ENCODE results near the gene USP32. TPM values are rescaled to one million over a fixed set of nuclear protein-coding genes. Genes with fewer than 3 reads are reported as not detected.

USP32 gene
- total RNA-seq, 1 experiment from 2014 or later: 62.9 TPM

DNA sequence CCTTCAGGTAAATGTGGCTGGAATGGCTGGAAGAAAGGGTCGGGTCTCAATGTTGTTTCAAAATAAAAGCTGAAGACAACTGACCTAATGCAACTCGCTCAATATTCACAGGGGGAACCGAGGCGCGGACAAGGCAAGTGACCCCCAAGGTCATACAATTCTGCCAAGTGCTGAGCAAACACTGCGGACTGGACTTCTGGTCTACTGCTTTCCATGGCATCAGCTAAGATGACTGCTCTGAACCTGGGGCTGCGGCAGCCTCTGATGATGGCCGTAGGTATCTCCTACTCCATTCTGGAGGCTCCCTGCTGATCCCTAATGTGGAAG is 220.2 kb downstream of the USP32 start:
- BruUV-seq (replicated peaks): no TSS peak
- Mint-ChIP-seq H3K27me3 (ENCODE audit: insufficient read depth, unreplicated experiment) (no peaks in the 10 kb centered on the region), H3K4me3 (ENCODE audit: unreplicated experiment) (no peak overlapping the region), H3K36me3 (ENCODE audit: insufficient read depth, unreplicated experiment) (peaks cover 10% of the 10 kb centered on the region), H3K27ac (ENCODE audit: low read depth, unreplicated experiment) (no peak overlapping the region), H3K9me3 (ENCODE audit: unreplicated experiment) (no peaks in the 10 kb centered on the region), H3K4me1 (ENCODE audit: insufficient read depth, unreplicated experiment) (peaks cover 8% of the 10 kb centered on the region)
- CTCF ChIA-PET: interaction anchor here (1.2 to 1.5 kb wide), 2 partner anchors 29 to 60 kb away, joined by 3 read pairs; no protein-coding TSS in a partner anchor
- intact Hi-C loops (cut with micrococcal nuclease): no loop called here
- no peak for DNase-seq (ENCODE audit: unreplicated experiment)
- POLR2A ChIA-PET: interaction anchor here (1.5 kb wide), 1 partner anchor 8 kb away, joined by 3 read pairs; no protein-coding TSS in a partner anchor
- TF ChIP-seq, protein P1, sequence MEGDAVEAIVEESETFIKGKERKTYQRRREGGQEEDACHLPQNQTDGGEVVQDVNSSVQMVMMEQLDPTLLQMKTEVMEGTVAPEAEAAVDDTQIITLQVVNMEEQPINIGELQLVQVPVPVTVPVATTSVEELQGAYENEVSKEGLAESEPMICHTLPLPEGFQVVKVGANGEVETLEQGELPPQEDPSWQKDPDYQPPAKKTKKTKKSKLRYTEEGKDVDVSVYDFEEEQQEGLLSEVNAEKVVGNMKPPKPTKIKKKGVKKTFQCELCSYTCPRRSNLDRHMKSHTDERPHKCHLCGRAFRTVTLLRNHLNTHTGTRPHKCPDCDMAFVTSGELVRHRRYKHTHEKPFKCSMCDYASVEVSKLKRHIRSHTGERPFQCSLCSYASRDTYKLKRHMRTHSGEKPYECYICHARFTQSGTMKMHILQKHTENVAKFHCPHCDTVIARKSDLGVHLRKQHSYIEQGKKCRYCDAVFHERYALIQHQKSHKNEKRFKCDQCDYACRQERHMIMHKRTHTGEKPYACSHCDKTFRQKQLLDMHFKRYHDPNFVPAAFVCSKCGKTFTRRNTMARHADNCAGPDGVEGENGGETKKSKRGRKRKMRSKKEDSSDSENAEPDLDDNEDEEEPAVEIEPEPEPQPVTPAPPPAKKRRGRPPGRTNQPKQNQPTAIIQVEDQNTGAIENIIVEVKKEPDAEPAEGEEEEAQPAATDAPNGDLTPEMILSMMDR (IDR thresholded peaks at IDR 0.05; ENCODE audit: unreplicated experiment): no peak

DNA sequence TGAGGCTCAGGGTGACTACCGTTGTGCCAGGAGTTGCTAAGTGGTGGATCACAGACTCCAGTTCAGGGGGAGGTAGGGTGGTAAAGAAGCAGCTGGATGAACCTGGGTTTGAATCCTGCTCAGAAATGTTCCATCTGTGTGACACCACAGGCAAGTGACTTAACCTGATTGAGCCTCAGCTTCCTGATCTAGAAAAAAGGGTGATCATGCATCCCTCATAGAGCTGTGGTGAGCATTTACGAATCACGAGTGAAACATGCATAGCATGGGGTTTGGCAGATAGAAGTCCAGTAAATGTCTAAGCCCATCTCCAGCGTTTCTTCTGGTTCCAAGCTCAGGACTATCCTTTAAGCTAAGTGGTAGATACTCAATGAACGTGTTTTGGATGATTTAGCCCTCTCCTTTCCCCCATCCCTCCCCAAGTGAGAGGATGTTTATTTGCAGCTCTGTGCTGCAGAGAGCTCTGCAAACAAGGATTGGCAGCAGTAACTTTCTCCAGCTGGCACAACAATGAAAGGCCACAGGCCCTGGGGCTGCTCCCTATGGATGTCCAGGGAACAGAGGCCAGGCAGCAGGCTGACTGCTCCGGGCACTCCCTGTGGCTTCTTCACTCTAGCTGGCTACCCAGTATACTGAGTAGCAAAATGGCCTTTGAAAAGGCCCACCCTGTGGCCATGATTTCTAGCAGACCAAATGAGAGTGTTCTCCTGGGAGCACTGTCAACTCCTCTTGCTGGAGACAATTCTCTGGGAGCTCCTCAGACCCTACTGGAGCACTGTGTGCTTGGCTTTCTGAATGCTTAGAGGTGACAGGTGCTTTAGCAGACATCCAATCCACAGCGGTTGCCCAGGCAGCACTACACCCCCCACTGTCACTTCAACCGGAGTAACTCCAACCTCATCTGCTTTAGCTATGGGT is 220.8 kb downstream of the USP32 start:
- Mint-ChIP-seq H3K27me3 (ENCODE audit: insufficient read depth, unreplicated experiment) (no peaks in the 10 kb centered on the region), H3K4me3 (ENCODE audit: unreplicated experiment) (no peak overlapping the region), H3K36me3 (ENCODE audit: insufficient read depth, unreplicated experiment) (peaks cover 5% of the 10 kb centered on the region), H3K27ac (ENCODE audit: low read depth, unreplicated experiment) (no peak overlapping the region), H3K9me3 (ENCODE audit: unreplicated experiment) (no peaks in the 10 kb centered on the region), H3K4me1 (ENCODE audit: insufficient read depth, unreplicated experiment) (peaks cover 8% of the 10 kb centered on the region)
- no peak for DNase-seq (ENCODE audit: unreplicated experiment)
- BruUV-seq (replicated peaks): no TSS peak
- POLR2A ChIA-PET: interaction anchor here (1.1 to 1.5 kb wide), 2 partner anchors 8 to 17 kb away, joined by 3 read pairs; no protein-coding TSS in a partner anchor
- CTCF ChIA-PET: interaction anchor here (0.6 to 1.5 kb wide), 4 partner anchors 9 to 61 kb away, joined by 3 read pairs; no protein-coding TSS in a partner anchor
- TF ChIP-seq, protein P1 (IDR thresholded peaks at IDR 0.05; ENCODE audit: unreplicated experiment): no peak
- intact Hi-C loops (cut with micrococcal nuclease): no loop called here

DNA sequence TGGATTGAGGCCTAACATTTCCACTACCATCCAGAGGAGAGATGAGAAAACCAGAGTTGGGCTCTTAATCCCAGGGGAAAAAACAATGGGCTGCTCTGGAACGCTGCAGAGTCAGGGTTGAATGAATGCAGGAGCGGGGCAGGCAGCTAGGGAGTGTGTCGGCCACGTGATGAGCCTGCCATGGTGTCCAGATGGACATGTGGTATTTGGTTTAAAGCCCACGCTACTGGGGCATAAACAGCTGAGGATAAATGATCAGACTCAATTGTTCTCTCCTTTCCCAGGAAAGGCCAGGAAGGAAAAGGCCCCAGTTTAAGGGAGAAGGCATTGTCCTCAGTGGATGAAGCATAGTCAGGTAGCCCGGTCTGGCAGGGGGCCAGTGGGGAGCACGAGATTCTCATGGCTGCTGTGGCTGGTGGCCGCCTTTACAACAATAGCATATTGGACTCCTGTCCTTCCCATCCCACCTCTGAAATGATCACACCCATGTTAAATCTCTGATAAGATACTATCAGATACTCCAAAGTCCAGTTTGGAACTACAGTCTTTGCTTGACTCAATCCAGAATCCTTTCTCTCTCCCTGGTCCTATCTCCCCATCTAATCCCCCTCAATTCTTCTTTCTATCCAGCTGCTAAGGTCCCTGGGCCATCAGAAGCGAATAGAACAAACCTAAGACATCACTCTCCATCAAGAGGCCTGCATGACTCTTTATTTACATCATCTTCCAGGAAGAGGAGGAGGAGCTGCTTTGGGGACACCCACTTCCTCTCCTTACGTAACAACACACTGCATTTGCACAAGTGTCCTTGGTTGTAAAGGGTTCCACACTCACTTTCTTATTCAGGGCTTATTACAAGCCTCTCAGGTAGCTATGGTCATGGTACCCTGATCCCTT is 221.8 kb downstream of the USP32 start:
- peak; percentile 63 for DNase-seq (ENCODE audit: unreplicated experiment)
- no peak overlapping the region for H3K27ac Mint-ChIP-seq (ENCODE audit: low read depth, unreplicated experiment)
- no peaks in the 10 kb centered on the region for H3K9me3 Mint-ChIP-seq (ENCODE audit: unreplicated experiment)
- no TSS peak for BruUV-seq (replicated peaks)
- ChIA-PET CTCF (interaction anchor here (0.6 kb wide), 1 partner anchor 54 kb away, joined by 3 read pairs; no protein-coding TSS in a partner anchor), POLR2A (interaction anchor here (1.1 to 1.5 kb wide), 2 partner anchors 9 to 16 kb away, joined by 3 read pairs; no protein-coding TSS in a partner anchor)
- peaks cover 8% of the 10 kb centered on the region for H3K4me1 Mint-ChIP-seq (ENCODE audit: insufficient read depth, unreplicated experiment)
- intact Hi-C loops (cut with micrococcal nuclease): no loop called here
- peaks cover 5% of the 10 kb centered on the region for H3K36me3 Mint-ChIP-seq (ENCODE audit: insufficient read depth, unreplicated experiment)
- no peak overlapping the region for H3K4me3 Mint-ChIP-seq (ENCODE audit: unreplicated experiment)
- H3K27me3 Mint-ChIP-seq (ENCODE audit: insufficient read depth, unreplicated experiment): no peaks in the 10 kb centered on the region
- TF ChIP-seq, protein P1 (IDR thresholded peaks at IDR 0.05; ENCODE audit: unreplicated experiment): no peak

DNA sequence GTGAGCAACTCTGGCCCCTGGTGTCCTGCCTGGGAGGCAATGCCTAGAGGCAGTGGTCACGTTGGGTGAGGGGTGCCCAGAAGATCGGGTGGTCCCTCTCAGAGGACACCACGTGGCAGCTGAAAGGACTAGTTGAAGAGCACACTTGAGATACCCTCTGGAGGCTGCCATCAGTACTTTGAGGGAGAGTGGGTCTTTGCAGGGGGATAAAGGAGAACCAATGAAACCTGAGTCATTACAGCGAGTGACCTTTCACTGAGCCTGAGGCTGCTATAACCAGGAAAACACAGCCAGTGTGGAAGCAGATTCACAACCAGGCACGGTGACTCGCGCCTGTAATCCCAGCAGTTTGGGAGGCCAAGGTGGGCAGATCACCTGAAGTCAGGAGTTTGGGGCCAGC is 223.3 kb downstream of the USP32 start:
- H3K27ac Mint-ChIP-seq (ENCODE audit: low read depth, unreplicated experiment): no peak overlapping the region
- no peak for DNase-seq (ENCODE audit: unreplicated experiment)
- intact Hi-C loops (cut with micrococcal nuclease): no loop called here

More for the DNA sequence above, 223.3 kb downstream of the USP32 start:
- no TSS peak for BruUV-seq (replicated peaks)
- Mint-ChIP-seq H3K36me3 (ENCODE audit: insufficient read depth, unreplicated experiment) (no peaks in the 10 kb centered on the region), H3K4me1 (ENCODE audit: insufficient read depth, unreplicated experiment) (peaks cover 11% of the 10 kb centered on the region), H3K4me3 (ENCODE audit: unreplicated experiment) (no peak overlapping the region), H3K9me3 (ENCODE audit: unreplicated experiment) (no peaks in the 10 kb centered on the region), H3K27me3 (ENCODE audit: insufficient read depth, unreplicated experiment) (no peaks in the 10 kb centered on the region)
- TF ChIP-seq, protein P1 (IDR thresholded peaks at IDR 0.05; ENCODE audit: unreplicated experiment): no peak
- POLR2A ChIA-PET: interaction anchor here (0.6 kb wide), 1 partner anchor 1029 kb away, joined by 5 read pairs; no protein-coding TSS in a partner anchor
- CTCF ChIA-PET: no interaction called here
